ENCODE results near the gene RHOT2. TPM values are rescaled to one million over a fixed set of nuclear protein-coding genes. Genes with fewer than 3 reads are reported as not detected.

RHOT2 gene
- total RNA-seq, 1 donor from 2014 or later = 163 TPM

DNA sequence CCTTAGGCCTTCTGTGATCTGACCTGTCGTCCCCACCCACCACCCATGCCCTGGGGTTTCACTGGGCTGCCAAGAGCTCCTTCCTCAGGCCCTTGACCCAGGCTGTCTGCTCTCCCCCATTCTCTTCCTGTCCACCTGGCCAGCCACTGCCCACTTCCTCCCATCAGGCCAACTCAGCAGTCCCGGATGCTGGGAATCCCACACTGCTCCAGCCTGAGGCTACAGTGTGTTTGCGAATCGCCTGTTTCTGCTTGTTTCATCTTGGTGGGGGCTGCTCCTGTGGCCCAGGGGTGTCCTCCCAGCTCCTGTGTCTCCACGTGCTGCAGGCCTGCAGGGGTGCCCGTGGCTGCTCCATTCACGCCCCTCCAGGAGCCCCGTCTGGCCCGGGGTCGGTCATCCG is 46.1 kb downstream of the RHOT2 start:
- TF ChIP-seq, protein P1, sequence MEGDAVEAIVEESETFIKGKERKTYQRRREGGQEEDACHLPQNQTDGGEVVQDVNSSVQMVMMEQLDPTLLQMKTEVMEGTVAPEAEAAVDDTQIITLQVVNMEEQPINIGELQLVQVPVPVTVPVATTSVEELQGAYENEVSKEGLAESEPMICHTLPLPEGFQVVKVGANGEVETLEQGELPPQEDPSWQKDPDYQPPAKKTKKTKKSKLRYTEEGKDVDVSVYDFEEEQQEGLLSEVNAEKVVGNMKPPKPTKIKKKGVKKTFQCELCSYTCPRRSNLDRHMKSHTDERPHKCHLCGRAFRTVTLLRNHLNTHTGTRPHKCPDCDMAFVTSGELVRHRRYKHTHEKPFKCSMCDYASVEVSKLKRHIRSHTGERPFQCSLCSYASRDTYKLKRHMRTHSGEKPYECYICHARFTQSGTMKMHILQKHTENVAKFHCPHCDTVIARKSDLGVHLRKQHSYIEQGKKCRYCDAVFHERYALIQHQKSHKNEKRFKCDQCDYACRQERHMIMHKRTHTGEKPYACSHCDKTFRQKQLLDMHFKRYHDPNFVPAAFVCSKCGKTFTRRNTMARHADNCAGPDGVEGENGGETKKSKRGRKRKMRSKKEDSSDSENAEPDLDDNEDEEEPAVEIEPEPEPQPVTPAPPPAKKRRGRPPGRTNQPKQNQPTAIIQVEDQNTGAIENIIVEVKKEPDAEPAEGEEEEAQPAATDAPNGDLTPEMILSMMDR (conservative IDR thresholded peaks at IDR 0.05) = no peak
- no peak overlapping the region for H3K27ac Mint-ChIP-seq
- no peaks in the 10 kb centered on the region for H3K9me3 Mint-ChIP-seq
- no peak overlapping the region for H3K4me3 Mint-ChIP-seq
- DNase-seq (ENCODE audit: extremely low spot score, unreplicated experiment) = no peak
- peaks cover 13% of the 10 kb centered on the region for H3K4me1 Mint-ChIP-seq (ENCODE audit: unreplicated experiment)
- H3K36me3 Mint-ChIP-seq = no peaks in the 10 kb centered on the region
- peaks cover 25% of the 10 kb centered on the region for H3K27me3 Mint-ChIP-seq

DNA sequence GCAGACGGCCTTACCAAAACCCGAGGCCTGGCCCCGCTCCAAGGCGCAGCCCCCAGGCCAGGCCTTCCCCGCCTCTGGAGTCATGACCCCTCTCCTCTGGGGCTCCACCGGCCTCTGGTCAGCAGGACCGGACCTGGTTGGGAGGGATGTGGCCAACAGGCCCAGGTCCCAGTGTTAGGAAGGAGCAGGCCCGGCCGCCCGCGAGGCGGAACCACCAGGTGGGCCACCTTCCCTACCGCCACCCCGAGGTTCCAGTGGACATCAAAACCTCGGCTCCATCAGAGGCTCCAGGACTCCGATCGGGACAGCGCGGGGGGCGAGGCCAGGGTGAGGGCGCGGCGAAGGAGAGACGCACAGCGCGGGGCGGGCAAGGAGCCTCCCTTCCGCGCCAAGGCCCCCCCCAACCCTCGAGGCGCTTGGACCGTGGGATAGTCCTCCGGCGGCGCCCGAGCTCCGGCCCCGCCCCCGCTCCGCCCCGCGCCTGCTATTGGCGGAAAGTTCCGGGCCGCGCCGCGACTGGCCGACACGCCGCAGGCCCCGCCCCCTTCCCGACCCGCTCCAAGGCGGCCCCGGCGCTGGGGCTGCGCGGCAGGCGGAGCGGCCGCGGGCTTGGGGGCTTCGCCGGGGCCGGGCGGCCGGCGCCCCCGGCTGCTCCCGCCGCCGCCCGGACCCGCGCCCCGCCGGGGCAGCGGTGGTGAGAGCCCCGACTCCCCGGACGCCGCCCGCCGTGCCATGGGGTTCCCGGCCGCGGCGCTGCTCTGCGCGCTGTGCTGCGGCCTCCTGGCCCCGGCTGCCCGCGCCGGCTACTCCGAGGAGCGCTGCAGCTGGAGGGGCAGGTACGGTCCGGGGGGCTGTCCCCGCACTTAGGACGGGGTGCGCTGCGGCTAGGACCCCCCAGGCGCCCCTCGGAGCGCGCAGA is 46.9 kb downstream of the RHOT2 start, which contains the start of gene METRN:
TSS of gene METRN (plus strand) at position 561 of the 919 bp plus-strand sequence. CDS start at position 733, 172 bp downstream.
- no peaks in the 10 kb centered on the region for H3K9me3 Mint-ChIP-seq
- peak within 1 kb of the TSS; percentile 36 for H3K27ac Mint-ChIP-seq
- TF ChIP-seq, protein P1 (conservative IDR thresholded peaks at IDR 0.05) = no peak
- H3K4me1 Mint-ChIP-seq (ENCODE audit: unreplicated experiment) = peaks cover 16% of the 10 kb centered on the region
- H3K27me3 Mint-ChIP-seq = peaks cover 18% of the 10 kb centered on the region
- peak; percentile 93 for DNase-seq (ENCODE audit: extremely low spot score, unreplicated experiment)
- peak within 1 kb of the TSS; percentile 84 for H3K4me3 Mint-ChIP-seq
- H3K36me3 Mint-ChIP-seq = no peaks in the 10 kb centered on the region

DNA sequence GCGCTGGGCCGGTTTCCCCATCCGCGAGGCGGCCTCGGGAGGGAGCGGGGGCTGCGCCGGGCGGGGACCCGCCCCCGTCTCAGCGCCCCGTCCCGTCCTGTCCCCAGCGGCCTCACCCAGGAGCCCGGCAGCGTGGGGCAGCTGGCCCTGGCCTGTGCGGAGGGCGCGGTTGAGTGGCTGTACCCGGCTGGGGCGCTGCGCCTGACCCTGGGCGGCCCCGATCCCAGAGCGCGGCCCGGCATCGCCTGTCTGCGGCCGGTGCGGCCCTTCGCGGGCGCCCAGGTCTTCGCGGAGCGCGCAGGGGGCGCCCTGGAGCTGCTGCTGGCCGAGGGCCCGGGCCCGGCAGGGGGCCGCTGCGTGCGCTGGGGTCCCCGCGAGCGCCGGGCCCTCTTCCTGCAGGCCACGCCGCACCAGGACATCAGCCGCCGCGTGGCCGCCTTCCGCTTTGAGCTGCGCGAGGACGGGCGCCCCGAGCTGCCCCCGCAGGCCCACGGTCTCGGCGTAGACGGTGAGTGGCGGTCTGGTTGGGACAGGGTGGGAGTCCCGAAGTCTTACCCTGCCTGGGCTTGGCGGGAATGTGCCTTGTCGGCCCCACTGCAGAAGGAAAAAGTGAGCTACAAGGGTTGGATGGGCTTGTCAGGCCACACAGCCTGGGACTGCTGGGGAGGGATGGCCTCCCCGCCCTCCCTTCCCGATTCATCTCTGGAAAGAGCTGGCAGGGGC is 47.7 kb downstream of the RHOT2 start:
- Mint-ChIP-seq H3K9me3 (no peaks in the 10 kb centered on the region), H3K4me3 (peak overlapping the region; percentile 84), H3K36me3 (no peaks in the 10 kb centered on the region), H3K27me3 (peaks cover 13% of the 10 kb centered on the region), H3K4me1 (ENCODE audit: unreplicated experiment) (peaks cover 16% of the 10 kb centered on the region), H3K27ac (peak overlapping the region; percentile 36)
- no peak for DNase-seq (ENCODE audit: extremely low spot score, unreplicated experiment)
- TF ChIP-seq, protein P1 (conservative IDR thresholded peaks at IDR 0.05) = peak; percentile 36

DNA sequence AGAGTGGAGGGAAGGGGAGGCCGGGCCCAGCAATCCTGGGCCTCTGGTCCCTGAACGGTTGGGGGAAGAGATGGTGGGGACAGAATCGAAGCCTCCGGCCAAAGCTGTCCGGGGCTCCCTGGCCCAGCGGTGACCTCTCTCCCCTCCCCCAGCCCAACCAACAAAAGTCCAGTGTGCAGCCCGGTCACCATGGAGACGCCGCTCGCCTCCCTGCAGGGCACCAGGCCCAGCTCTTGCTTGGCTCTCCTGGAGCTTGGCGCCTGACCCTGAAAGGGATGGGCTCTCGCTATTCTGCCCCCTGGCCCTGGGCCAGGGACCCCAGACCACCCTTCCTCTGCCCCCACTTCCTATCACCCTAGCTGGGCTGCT is 48.3 kb downstream of the RHOT2 start:
- H3K27me3 Mint-ChIP-seq = peaks cover 12% of the 10 kb centered on the region
- H3K4me1 Mint-ChIP-seq (ENCODE audit: unreplicated experiment) = peaks cover 16% of the 10 kb centered on the region
- H3K27ac Mint-ChIP-seq = peak overlapping the region; percentile 36
- TF ChIP-seq, protein P1 (conservative IDR thresholded peaks at IDR 0.05) = no peak
- no peaks in the 10 kb centered on the region for H3K36me3 Mint-ChIP-seq
- H3K4me3 Mint-ChIP-seq = peak overlapping the region; percentile 84
- H3K9me3 Mint-ChIP-seq = no peaks in the 10 kb centered on the region
- no peak for DNase-seq (ENCODE audit: extremely low spot score, unreplicated experiment)

DNA sequence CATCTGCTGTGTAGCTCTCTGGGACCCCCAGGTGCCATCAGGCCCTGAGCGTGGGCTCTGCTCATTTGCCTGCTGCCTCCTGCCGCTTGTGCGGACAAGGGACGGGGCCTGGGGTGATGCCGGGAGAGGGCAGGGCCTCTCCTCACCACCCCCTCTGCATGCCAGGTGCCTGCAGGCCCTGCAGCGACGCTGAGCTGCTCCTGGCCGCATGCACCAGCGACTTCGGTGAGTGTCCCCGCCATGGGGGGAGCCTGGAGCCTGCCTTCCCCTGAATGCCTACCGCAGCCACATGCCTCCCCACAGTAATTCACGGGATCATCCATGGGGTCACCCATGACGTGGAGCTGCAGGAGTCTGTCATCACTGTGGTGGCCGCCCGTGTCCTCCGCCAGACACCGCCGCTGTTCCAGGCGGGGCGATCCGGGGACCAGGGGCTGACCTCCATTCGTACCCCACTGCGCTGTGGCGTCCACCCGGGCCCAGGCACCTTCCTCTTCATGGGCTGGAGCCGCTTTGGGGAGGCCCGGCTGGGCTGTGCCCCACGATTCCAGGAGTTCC is 48.9 kb downstream of the RHOT2 start:
- H3K27ac Mint-ChIP-seq = no peak overlapping the region
- peaks cover 16% of the 10 kb centered on the region for H3K4me1 Mint-ChIP-seq (ENCODE audit: unreplicated experiment)
- H3K36me3 Mint-ChIP-seq = no peaks in the 10 kb centered on the region
- no peaks in the 10 kb centered on the region for H3K9me3 Mint-ChIP-seq
- H3K27me3 Mint-ChIP-seq = peaks cover 10% of the 10 kb centered on the region
- no peak for DNase-seq (ENCODE audit: extremely low spot score, unreplicated experiment)
- peak overlapping the region; percentile 84 for H3K4me3 Mint-ChIP-seq
- TF ChIP-seq, protein P1 (conservative IDR thresholded peaks at IDR 0.05) = no peak
